Stimulated activated CD8-positive, alpha-beta memory T cell treated with anti-CD3 and anti-CD28 coated beads, Interleukin-12 subunit alpha, Interleukin-12 subunit beta, amount 100 ng/mL, for 4 hours (primary cell): ENCODE results near the gene VASH1.

Source experiments
- DNase-seq: peaks from one replicate; pipeline ENCODE4 v3.0.0-alpha.2; 2020; ENCODE audit warnings: low read depth

VASH1 gene

DNA sequence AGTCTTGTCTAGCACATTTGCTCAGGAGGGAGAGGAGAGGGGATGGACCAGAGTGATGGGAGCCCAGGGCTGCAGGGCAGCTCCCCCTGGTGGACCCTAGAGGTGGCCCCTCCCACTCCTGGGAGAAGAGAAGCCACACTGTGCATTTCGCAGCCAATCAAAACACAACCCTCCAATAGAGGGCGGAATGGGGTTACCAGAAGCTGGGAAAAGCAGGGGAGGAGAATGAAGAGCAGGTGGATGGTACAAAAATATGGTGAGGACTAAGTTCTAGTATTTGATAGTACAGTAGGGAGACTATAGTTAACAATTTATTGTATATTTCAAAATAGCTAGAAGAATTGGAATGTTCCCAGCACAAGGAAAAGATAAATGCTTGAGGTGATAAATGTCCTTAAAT, 23.6 kb downstream of the VASH1 start:
- no peak for DNase-seq

DNA sequence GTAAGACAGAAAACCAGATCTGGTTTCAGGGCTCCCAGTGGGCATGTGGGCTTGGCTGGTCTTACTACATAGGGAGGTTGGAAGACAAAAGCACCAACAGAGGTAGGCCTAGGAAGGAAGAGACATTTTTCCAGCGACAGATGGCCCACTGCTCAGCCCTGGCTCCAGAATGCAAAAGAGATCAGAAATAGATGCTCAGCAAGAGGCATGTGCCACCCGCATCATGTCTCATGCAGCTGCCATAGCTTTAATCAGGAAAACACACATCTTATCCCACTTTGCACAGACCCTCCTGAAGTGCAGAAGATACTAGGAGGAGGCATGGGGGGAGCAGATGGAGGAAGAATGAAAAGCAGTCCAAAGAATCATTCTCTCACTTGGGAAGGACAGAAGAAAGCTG, 25.3 kb downstream of the VASH1 start:
- DNase-seq = no peak

DNA sequence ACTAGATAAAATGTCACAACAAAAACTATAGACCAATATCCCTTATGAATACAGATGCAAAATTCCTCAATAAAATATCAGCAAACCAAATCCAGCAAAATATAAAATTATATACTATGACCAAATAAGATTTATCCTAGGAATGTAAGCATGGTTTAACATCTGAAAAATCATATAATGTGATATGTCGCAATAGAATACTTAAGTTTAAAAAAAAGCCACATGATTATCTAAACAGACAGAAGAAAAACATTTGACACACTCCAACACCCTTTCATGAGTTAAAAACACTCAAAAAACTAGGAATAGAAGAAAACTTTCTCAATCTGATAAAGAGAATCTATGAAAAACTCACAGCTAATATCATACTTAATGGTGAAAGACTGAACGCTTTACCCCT, 31.2 kb downstream of the VASH1 start:
- no peak for DNase-seq

DNA sequence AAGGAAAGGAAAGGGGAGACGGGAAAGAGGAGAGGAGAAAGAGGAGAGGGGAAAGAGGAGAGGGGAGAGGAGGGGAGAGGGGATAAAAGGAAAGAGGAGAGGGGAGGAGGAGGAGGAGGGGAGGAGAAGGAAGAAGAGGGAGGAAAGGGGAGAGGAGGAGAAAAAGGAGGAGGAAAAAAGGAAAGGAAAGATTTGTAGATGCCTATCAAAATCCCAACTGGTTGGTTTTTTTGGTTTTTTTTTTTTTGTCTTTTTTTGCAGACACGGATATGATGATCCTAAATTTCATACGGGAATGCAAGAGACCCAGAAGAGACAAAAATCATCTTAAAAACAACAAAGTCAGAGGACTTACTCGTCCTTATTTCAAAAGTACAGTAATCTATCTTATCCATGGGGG, 32.1 kb downstream of the VASH1 start:
- no peak for DNase-seq

DNA sequence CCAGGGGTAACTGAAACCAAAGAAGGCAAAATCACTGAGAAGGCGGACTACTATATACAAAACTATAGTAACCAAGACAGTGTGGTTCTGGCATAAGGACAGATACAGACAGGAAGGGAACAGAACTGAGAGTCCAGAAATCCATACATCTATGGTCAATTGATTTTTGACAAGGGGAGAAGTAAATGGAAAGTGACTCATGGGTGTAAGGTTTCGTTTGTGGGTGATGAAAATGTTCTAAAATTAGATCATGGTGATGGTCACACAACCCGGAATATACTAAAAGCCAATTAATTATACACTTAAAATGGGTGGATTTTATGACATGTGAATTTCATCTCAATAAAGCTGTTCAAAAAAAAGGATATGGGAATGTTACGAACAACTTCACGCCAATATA, 32.7 kb downstream of the VASH1 start:
- DNase-seq = no peak

DNA sequence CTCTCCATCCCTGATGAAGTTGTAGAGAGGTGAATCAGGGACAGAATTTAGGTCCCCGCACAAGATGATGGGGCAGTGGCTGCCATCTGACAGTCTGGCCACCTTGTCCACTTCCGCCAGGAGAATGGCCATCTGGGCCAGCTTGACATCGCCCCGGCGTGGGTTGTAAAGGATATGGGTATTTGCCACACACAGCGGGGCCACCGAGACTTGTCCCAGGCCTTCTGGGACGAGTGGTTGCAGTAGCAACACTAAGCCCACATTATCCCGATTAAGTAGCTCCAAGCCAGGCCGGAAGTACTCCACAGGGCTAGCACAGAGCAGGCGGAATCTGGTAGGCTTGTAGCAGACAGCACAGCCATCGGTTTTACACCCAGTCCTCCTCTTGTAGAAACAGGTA, 45.2 kb downstream of the VASH1 start:
- no peak for DNase-seq

DNA sequence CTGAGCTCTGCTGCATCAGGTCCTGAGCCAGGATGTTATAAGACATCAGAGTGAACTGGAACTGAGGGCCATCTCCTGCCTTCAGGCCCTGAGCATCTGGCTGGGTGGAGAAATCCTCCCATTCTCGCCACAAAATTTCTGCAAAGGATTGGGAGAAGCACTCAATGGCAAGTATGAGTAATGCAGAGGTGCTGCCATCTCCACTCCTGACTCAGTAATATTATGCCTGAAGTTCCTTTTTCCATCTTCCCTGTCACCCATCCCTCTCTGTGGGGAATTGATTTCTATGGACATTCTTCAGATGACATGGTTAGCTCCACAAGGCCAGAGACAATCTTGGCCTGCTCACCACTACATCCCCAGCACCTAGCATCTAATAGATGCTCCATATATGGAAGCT, 46.7 kb downstream of the VASH1 start:
- no peak for DNase-seq

DNA sequence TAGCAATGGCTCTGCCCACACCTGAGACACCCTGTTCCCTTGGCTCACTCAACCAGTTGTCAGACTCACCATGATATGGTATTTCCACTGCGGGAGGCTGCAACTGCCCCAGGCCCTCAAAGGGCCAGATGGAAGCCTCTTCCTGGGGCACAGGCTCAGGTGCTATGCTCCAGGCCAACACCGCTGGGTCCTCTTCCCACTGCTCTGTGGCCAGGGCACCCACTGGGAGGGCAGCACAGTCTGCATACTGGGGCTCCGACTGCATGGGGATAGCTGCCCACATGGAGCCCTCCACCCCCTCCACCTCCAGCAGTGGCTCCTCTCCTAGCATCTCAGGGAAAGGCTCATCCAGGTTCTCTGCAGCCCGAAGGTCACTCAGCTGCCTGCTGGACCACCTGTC, 47.7 kb downstream of the VASH1 start:
- DNase-seq = no peak

DNA sequence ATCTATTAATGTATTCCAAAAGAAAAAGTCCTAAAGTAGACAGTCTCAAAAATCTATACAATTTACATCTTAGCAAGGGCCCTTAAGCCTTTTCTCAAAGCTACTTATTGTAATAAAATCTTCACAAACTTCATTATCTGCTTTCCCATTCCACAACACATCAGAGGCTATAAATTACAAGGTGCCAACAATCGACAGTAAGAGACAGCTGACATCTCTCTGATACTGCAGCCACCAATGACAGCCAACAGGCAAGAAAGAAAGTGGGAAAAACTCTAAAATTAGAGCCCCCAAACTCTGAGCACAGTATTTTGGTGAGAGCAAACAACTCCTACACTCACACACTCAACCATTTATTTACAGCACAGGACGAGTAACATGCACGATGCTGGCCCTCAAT, 49.3 kb downstream of the VASH1 start:
- no peak for DNase-seq

DNA sequence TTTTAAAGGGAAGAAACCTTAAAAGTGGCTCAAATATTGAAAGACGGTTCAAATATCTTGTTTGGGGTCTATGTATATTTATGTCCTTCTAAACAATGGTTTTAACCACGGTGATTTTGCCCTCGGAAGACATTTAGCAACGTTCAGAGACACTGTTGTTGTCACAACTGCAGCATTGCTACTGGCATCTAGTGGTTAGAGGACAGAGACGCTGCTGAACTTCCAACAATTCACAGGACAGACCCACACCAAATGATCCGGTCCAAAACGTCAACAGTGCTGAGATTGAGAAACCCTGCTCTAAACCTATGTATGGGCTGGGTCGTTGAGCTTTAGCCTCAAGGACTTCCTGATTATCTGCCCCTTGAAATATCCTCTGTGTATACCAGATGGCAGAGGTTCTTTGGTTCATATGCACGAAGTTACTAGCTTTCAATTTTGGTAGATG, 49.7 kb downstream of the VASH1 start:
- DNase-seq = no peak

DNA sequence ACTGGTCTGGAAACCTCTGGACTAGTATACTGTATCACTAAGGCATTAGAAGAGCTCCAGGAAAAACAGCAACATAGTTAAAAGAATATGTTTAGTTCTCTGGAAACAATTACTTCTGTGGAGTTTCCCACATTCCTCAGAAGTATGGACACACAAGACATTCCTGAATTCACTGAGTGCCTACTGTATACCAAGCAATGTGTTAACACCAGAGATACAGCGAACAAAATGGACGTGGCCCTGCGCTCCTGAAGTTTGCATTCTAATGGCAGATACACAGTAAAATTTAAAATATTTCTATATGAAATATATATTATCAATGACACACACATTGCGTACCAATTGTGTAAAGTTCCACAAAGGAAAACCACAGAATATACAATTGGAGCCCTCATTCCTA, 50.3 kb downstream of the VASH1 start:
- DNase-seq = no peak

DNA sequence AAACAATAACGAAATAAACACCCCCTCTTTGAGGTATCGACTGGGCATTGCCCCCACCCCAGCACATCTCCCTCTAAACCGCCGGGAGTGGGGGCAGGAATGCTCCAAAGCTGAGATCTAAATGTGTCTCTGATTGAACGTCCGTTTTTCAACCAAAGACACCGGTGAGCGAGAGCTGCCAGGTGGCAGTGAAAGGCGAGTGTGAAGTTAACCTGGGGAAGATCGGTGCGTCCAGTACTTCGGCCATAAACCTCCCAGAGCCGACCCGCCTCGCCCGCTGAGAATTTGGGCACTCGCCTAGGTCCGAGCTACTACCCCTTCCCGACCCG, 50.8 kb downstream of the VASH1 start:
- no peak for DNase-seq

DNA sequence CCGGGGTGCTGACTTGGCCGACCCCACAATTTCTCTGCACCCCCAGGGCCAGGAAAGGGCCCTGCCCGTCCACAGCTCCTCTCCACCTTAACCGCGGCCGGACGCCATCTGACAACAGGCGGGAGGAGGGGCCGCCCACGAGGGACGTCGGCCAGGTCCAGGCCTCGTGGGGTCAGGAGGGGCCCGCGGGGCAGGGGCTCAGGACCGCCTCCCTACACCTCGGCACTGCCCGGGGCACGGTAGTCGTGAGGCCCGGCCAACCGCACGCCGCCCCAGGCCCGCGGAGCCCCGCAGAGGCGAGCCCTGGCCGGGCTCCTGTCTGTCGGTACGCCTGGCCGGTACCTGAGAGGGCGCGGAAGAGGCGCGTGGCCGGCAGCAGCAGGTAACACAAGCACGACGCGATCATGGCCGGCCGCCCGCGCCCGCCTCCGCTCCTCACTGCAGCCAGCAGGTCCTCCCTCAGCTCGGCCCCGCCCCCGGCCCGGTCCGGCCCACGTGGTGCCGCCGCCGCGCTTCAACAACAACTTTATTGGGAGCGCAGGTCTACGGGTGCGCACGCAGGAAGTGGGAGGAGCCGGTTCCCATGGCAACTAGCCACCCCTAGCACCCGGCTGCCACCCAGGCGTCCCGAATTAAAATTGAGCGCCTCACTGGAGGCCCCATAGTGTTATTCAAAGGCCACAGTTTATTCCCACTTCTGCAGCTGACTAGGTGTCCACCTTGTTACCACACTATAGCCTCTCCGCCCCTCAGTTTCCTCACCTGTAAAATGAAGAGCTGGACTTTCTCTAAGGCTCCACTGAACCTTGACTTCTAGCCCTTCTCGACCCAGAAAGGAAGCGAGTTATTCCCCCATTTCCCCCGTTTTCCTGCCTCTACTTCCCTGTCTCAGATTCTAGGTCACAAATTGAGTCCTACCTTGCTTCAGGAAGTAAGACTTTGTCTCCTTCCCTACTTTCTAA, 51.4 kb downstream of the VASH1 start, which contains the start of gene ANGEL1:
Gene ANGEL1, minus strand, starts transcription at position 461 of the 962 bp plus-strand sequence. Its CDS starts 55 bp downstream, at position 406.
- DNase-seq = peak; percentile 95

DNA sequence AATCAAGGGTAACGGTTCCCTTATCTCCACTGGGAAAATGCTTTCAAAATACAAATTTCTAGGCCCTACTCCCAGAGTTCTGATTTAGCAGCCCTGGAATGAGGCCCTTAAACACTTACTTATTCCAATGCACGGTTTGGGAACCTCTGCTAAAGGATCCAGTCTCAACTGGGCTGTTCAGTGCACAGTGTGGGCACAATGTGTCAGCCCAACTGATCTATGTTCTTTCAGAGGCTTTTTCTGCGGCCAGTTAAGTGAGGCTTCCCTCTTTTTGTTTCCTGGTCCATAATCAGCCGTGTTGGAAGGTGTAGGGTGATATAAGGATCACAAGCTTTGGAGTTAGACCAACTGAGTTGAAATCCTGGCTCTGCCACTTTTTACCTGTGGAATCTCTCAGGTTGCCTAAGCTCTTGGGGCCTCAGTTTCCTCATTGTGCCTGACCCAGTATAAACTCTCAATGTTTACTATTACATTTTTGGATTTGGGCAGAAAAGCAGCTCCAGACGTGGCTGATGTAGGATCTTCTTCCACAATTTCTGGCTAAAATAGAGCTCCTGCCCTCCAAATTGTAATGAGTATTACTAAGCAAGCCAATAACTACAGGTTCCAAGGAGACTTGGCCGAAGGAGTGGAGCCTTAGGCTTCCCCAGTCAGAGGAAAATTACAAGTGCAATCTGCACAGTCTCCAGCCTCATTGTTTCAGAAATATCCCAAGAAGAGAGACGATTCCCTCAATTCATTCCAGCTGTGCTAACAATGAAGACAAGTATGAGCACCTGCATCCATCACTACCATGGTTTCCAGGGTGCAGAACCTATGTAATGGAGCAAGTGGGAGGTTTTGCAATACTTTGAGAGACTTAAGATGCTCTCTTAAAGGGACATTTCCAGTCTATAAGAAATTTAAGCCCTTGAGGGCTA, 53.7 kb downstream of the VASH1 start:
- DNase-seq = no peak

DNA sequence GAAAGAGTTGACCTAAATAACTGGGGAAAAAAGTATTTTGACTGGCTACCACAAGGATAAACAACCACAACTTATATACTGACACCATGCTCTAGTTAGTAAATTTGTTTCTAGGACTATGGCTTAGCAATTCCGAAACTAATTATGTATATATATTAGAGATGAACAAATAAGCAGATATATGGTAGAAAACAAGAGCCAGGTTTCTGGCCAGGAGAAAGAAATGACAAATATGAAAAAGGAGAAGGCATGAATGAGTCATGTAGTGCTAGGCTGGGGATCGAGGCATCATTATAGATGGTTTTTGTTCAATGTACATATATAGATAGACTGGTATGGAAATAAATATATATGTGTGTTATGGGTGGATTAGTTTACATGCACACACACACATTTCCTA, 59.4 kb downstream of the VASH1 start:
- DNase-seq = no peak

DNA sequence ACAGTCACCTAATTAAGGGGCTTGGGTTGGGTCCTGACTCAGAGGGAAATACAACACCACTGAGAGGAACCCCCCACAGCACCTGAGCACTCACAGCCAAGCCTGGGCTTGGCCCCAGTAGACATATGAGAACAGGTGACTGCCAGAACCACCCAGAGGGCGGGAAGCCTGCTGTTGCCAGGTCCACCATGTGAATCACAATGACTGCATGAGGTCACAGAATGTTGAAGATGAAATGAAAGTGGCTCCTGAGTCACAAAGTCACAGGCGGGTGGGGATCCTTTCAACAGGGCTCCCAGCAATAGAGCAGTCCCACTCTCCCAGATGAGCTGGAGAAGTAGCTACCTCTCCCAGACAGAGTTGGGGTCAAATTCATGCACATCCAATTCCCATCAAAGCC, 64.9 kb downstream of the VASH1 start, which contains the start of gene LRRC74A:
Gene LRRC74A, plus strand, starts transcription at position 287 of the 400 bp plus-strand sequence. CDS start 290 bp downstream, outside the sequence.
- no peak for DNase-seq

DNA sequence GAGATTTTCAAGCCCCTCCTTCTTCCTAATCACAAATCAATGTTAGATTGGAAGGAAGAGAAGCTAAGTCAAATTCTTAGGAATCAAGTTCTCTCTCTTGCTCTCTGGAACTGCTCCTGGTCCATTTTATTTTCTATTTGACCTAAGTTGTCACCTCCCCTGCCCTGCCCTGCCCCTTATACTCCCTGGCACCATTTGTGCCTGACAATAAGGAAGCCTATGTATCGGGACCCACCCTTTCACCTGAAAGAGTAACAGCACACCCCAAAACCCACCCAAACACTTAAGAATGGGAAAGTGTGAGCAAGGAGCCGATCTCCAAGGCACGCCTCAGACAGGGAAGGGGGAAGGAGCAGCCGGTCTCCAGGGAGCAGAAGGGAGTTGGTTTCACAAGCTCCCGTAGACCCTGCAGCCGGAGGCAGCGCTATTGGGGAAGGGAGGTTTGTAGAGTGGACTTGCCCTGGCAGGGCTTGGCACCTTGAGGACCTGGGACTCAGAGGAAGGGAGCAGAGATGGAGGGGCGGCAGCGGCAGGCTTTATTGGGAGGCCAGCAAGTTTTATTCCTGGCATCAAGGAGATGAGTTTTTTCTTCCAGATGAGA, 66.5 kb downstream of the VASH1 start:
- no peak for DNase-seq

DNA sequence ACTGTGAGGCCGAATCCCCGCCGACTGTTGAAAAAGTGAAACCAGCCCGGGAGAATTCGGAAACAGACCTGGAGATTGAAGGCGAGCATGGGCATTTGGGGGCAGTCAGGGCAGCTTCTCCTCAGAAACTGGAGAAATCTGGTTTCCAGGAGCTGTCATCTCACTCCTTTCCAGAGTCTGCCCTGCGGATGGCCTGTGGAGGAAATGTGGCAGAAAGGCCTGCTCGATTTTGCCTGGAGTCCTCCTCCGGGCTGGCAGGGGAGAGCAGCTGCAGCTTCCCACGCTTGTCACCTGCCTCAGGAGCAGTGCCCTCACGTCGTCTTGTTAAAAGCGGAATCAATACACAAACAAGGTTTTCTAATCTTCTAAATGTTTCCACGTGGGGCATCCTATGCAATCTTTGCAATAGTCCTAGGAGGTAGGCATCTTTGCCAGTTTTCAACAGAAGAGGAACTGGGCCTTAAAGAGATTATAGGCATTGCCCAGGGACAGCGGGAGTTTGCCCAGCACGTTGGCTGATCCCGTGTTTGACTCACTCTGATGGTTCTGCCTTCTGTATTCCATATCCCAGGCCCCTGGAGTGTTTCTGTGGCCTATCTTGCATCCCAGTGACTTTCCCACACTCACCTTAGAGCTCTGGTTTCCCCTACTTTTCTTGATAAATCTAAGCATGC, 67.2 kb downstream of the VASH1 start:
- no peak for DNase-seq

DNA sequence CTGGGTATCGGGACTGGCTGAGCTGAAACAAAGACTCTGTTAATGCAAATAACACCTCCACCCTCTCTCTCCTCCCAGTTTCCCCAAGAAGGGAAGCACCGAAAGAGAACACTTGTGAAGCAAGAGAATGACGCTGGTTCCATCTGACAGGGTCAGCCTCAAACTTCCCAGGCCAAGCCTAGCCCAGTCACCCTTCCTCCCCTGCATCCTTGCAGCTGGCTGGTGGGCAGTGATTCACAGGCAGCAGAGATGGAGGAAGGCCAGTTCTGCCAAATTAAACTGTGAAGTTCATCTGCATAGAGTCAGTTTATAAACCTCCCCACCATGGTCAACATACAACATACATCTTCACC, 67.7 kb downstream of the VASH1 start:
- no peak for DNase-seq

DNA sequence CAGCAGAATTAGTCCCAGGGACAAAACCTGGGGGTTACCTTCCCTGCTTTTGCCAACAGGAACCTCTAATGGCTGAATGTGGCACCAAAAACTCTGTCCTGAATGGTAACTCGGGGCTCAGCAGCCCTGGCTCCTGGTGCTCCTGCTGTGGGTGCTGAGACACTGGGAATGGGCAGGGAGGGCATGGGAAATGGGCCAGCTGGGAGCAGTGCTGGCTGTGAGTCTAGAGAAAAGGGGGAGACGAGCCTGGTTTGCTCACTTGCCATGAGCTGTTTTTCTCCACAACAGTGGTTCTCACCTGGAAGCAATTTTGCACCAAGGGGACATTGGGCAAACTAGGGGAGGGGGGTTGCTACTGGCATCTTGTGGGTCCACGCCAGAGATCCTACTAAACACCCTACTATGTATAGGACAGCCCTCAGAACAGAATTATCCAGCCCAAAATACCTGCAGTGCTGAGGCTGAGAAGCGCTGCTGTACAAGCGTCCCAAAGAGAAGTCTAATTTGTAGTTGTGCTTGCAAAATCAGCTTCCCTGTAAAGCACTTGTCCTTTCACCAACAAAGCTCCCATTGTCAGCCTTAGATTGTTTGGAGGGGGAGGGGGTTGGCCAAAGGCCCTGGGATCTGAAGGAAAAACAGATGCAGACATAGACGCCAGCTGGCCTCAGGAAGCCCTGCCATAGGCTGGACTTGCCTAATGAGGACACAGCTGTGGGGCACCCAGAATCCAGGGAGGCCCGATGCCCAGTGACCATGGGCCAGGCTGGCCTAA, 68.6 kb downstream of the VASH1 start:
- DNase-seq = no peak

DNA sequence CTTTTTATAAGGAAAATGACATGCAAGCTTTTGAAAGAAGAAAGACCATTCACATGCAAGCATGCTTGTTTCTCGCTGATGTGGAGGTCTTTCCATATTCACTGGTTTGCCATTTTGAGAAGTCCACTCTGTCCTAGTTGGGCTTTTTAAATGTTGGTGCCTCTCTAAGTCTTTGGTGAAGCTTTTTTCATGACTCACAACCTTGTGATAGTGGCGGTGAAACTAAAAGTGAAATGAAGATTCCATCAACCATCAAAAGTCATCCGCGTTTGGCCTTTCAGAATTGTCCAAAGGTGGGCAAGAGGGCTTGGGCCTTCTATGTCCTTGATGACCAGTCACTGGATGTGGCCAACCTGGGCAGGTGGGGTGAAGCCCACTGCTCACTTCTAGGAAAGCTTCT, 69.3 kb downstream of the VASH1 start:
- DNase-seq = no peak
